Subcutaneous adipose tissue (tissue), 4 donors: ENCODE measurements around the gene TMEM45B. TPM values are rescaled to one million over a fixed set of nuclear protein-coding genes. Genes with fewer than 3 reads are reported as not detected.

Source experiments
- CTCF ChIP-seq: fragments of 450-650 bp; IDR thresholded peaks from one replicate; pipeline ENCODE4 v1.5.1; 2016; ENCODE audit warnings: low read depth, mild to moderate bottlenecking, control low read depth, antibody characterized with exemption, moderate library complexity
- total RNA-seq, 4 donors: library from RNA; depleted of rRNA; stranded (reverse); fragments of >200 nt; gene quantifications; one replicate each; pipeline ENCODE4 v1.1.0, GENCODE V29; 2016

TMEM45B gene
- total RNA-seq, 4 donors from 2014 or later: not detected

DNA sequence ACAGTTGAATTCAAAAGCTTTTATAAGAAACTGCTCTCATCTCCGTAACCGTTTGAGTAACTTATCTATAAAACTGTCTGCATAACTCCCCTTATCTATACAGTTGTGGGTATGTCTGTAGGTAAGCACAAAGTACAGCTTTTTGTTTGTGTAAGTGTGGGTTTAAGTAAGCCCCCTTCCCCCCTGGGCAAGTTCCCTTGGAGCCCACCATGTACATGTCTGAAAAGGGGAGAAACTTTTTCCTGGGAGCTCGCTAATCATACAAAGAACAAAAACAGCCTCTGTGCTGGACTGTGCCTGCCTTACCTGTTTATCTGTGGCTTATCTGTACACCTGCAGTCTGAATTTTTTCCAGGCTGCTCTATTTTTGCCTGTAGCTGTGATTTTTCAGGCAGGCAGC, 36.3 kb upstream of the TMEM45B start:
- no peak for TF ChIP-seq CTCF

DNA sequence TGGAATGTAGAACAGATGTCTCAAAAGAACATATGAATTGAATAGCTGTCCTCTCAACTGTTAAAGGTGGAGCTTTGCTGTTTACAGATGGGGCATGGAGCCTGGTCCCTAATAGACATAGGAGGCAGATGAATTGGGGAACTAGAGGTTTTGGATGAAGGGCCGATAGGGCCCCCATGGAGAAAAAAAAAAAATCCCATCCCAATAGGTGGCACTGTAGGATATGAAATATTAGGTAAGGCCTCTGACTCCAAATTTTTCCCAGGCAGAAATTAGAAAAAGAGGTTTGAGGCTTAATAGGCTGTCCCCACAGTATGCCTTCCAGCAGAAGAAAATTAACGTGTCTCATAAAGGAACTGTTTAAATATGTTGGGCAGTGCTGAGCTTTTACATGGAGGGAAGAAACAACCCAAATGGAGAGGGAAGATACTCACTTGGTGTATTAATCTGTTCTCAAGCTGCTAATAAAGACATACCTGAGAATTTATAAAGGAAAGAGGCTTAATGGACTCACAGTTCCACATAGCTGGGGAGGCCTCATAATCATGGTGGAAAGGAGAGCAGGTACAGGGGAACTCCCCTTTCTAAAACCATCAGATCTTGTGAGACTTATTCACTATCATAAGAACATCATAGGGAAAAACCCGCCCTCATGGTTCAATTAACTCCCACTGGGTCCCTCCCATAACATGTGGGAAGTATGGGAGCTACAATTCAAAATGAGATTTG, 30.1 kb upstream of the TMEM45B start:
- no peak for TF ChIP-seq CTCF

- TF ChIP-seq CTCF: no peak
Measured at GRCh38 chr11:129787532-129788155, 28.0 kb upstream of the TMEM45B start.

- TF ChIP-seq CTCF: no peak
Measured at GRCh38 chr11:129788278-129788677, 27.4 kb upstream of the TMEM45B start.

DNA sequence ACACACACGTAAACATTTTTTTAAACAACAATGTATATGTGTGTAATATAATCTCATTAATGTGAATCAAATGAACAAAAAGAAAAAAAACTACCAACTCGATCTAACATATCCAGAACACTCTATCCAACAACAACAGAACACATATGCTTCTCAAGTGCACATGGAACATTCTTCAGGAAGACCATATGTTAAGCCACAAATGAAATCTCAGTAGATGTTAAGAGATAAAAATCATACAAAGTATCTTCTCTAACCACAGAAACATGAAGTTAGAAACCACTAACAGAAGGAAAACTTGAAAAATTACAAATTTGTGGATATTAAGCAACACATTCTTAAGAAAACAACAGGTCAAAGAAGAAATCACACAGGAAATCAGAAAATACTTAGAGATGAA, 25.5 kb upstream of the TMEM45B start:
- no peak for TF ChIP-seq CTCF

DNA sequence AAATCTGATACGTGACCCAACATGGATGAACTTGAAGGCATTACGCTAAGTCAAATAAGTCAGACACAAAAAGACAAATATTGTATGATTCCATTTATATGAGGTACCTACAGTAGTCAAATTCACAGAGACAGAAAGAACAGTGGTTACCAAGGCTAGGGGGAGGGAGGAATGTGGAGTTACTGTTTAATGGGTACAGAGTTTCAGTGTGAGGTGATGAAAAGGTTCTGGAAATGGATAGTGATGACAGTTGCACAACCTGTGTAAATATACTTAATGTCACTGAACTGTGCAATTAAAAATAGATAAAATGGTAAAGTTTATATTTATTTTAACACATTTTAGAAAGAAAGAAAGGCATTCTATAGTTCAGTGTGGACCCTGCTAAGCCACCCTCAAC, 24.1 kb upstream of the TMEM45B start:
- no peak for TF ChIP-seq CTCF

DNA sequence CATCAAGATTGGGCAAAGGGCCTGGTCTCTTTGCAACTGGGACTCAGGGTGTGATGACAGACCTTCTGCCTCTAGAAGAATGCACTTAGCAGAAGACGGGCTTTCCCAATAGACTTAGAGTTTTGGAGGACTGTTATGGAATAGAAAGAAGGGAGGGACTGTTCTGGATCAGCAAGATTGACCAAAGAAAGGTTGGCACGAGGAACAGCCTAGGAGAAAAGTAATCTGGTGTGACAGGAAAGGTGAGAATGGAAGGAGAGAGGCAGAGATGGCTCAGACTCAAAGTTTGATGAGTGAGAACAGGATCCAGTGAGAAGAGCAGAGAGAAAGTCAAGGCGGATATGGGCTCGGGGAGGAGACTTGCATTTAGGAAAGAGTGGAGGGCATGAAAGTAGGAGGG, 23.0 kb upstream of the TMEM45B start:
- TF ChIP-seq CTCF: no peak
